ENCODE results near the gene C1QTNF6.

- TF ChIP-seq, protein P1, sequence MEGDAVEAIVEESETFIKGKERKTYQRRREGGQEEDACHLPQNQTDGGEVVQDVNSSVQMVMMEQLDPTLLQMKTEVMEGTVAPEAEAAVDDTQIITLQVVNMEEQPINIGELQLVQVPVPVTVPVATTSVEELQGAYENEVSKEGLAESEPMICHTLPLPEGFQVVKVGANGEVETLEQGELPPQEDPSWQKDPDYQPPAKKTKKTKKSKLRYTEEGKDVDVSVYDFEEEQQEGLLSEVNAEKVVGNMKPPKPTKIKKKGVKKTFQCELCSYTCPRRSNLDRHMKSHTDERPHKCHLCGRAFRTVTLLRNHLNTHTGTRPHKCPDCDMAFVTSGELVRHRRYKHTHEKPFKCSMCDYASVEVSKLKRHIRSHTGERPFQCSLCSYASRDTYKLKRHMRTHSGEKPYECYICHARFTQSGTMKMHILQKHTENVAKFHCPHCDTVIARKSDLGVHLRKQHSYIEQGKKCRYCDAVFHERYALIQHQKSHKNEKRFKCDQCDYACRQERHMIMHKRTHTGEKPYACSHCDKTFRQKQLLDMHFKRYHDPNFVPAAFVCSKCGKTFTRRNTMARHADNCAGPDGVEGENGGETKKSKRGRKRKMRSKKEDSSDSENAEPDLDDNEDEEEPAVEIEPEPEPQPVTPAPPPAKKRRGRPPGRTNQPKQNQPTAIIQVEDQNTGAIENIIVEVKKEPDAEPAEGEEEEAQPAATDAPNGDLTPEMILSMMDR (IDR thresholded peaks at IDR 0.05; ENCODE audit: insufficient read depth, low read depth, low read length) = no peak
- TF ChIP-seq EZH2 (IDR thresholded peaks at IDR 0.05; ENCODE audit: insufficient read depth, low read length) = no peak
Observed at GRCh38 chr22:37229012-37229804, 41.2 kb upstream of the C1QTNF6 start.

Measured in astrocyte (in vitro differentiated cells and primary cell).